SK-N-MC (cell line): ENCODE measurements around the gene PRR7.
A peak's percentile ranks its signal among the peaks of the same experiment; 100 is the strongest.

ENCODE experiments used
- DNase-seq: peaks from one replicate; pipeline ENCODE4 v3.0.0-alpha.2; 2011; ENCODE audit warnings: low read depth, low spot score
- H3K27ac ChIP-seq: fragments of 200-600 bp; sonication (generic); 2 replicates; pipeline ENCODE4 v1.5.1; 2016; ENCODE audit warnings: mixed run types
- H3K36me3 ChIP-seq: fragments of 200-600 bp; sonication (generic); 2 replicates; pipeline ENCODE4 v1.6.1; 2017; ENCODE audit warnings: antibody characterized with exemption, low read length, mixed read lengths; ENCODE audit not compliant: insufficient read depth
- H3K4me3 ChIP-seq: fragments of 200-600 bp; sonication (generic); 2 replicates; pipeline ENCODE4 v1.5.1; 2016
- H3K9ac ChIP-seq: fragments of 200-600 bp; sonication (generic); 2 replicates; pipeline ENCODE4 v1.8.0; 2017; ENCODE audit warnings: mixed run types, mixed read lengths; ENCODE audit not compliant: insufficient read length
- H3K9me3 ChIP-seq: fragments of 200-600 bp; sonication (generic); 2 replicates; pipeline ENCODE4 v1.6.1; 2017; ENCODE audit warnings: low read depth, mild to moderate bottlenecking, antibody characterized with exemption, low read length, moderate library complexity, mixed read lengths
- EZH2 ChIP-seq: fragments of 200-600 bp; sonication (generic); IDR thresholded peaks from one replicate; pipeline ENCODE4 v1.6.1; 2017; ENCODE audit warnings: antibody characterized with exemption
- FOXP2 ChIP-seq: optimal IDR thresholded peaks from 2 replicates; pipeline ENCODE3; 2011; ENCODE audit warnings: mild to moderate bottlenecking, moderate library complexity; ENCODE audit not compliant: insufficient read depth; ENCODE audit errors: extremely low read length, control extremely low read depth
- POLR2AphosphoS5 ChIP-seq: IDR thresholded peaks from 2 replicates; pipeline ENCODE4 v1.6.1; 2012; ENCODE audit warnings: mild to moderate bottlenecking, low read depth, low read length, borderline replicate concordance

PRR7 gene

GRCh38 chr5:177459357-177459756 lies 12.7 kb downstream of the PRR7 start:
- no peaks in the 10 kb centered on the region for H3K9me3 ChIP-seq
- no peak overlapping the region for H3K4me3 ChIP-seq
- H3K36me3 ChIP-seq: peaks cover 60% of the 10 kb centered on the region
- H3K27ac ChIP-seq: no peak overlapping the region
- no peak overlapping the region for H3K9ac ChIP-seq
- DNase-seq: no peak
- TF ChIP-seq POLR2AphosphoS5 (no peak), FOXP2 (no peak), EZH2 (no peak)

- no peak overlapping the region for H3K27ac ChIP-seq
- peaks cover 63% of the 10 kb centered on the region for H3K36me3 ChIP-seq
- H3K9ac ChIP-seq: no peak overlapping the region
Measured at GRCh38 chr5:177459819-177460628, 13.4 kb downstream of the PRR7 start.

GRCh38 chr5:177462021-177462670 lies 15.5 kb downstream of the PRR7 start:
- no peak overlapping the region for H3K4me3 ChIP-seq
- peaks cover 79% of the 10 kb centered on the region for H3K36me3 ChIP-seq
- H3K9me3 ChIP-seq: no peaks in the 10 kb centered on the region
- DNase-seq: no peak
- peak; percentile 48; the same call in 1 of the 2 replicates for TF ChIP-seq POLR2AphosphoS5
- no peak for TF ChIP-seq EZH2
- no peak overlapping the region for H3K27ac ChIP-seq
- H3K9ac ChIP-seq: no peak overlapping the region

More at GRCh38 chr5:177459819-177460628, 13.4 kb downstream of the PRR7 start:
- no peak overlapping the region for H3K4me3 ChIP-seq
- TF ChIP-seq POLR2AphosphoS5: peak; percentile 26; the same call in 1 of the 2 replicates
- no peak for TF ChIP-seq FOXP2
- TF ChIP-seq EZH2: no peak
- no peaks in the 10 kb centered on the region for H3K9me3 ChIP-seq
- DNase-seq: no peak

- no peak overlapping the region for H3K4me3 ChIP-seq
- no peaks in the 10 kb centered on the region for H3K9me3 ChIP-seq
- peaks cover 81% of the 10 kb centered on the region for H3K36me3 ChIP-seq
- TF ChIP-seq POLR2AphosphoS5 (no peak), FOXP2 (no peak), EZH2 (no peak)
- DNase-seq: no peak
- H3K27ac ChIP-seq: no peak overlapping the region
- H3K9ac ChIP-seq: no peak overlapping the region
Measured at GRCh38 chr5:177465044-177465443, 18.4 kb downstream of the PRR7 start.

- Histone ChIP-seq H3K36me3 (peaks cover 87% of the 10 kb centered on the region), H3K9me3 (no peaks in the 10 kb centered on the region), H3K9ac (no peak overlapping the region), H3K27ac (no peak overlapping the region), H3K4me3 (no peak overlapping the region)
- TF ChIP-seq EZH2: no peak
- no peak for DNase-seq
Measured at GRCh38 chr5:177466861-177467260, 20.2 kb downstream of the PRR7 start.

GRCh38 chr5:177467436-177467835 lies 20.8 kb downstream of the PRR7 start:
- Histone ChIP-seq H3K9me3 (no peaks in the 10 kb centered on the region), H3K4me3 (no peak overlapping the region), H3K27ac (no peak overlapping the region), H3K9ac (no peak overlapping the region), H3K36me3 (peaks cover 89% of the 10 kb centered on the region)
- no peak for TF ChIP-seq EZH2
- no peak for DNase-seq

- no peaks in the 10 kb centered on the region for H3K9me3 ChIP-seq
- no peak overlapping the region for H3K4me3 ChIP-seq
- DNase-seq: no peak
- no peak overlapping the region for H3K9ac ChIP-seq
- no peak overlapping the region for H3K27ac ChIP-seq
- TF ChIP-seq FOXP2 (no peak), POLR2AphosphoS5 (no peak), EZH2 (no peak)
- H3K36me3 ChIP-seq: peaks cover 82% of the 10 kb centered on the region
Measured at GRCh38 chr5:177468329-177468684, 21.7 kb downstream of the PRR7 start.

GRCh38 chr5:177468685-177469628 lies 22.3 kb downstream of the PRR7 start:
- Histone ChIP-seq H3K27ac (no peak overlapping the region), H3K4me3 (no peak overlapping the region), H3K36me3 (peaks cover 76% of the 10 kb centered on the region), H3K9me3 (no peaks in the 10 kb centered on the region), H3K9ac (no peak overlapping the region)
- DNase-seq: no peak
- TF ChIP-seq FOXP2: no peak
- no peak for TF ChIP-seq EZH2
- no peak; the same call in 1 of the 2 replicates for TF ChIP-seq POLR2AphosphoS5
